B cell (primary cell): ENCODE measurements around the gene SYNPO. TPM values are rescaled to one million over a fixed set of nuclear protein-coding genes. Genes with fewer than 3 reads are reported as not detected.

Source experiments
- ATAC-seq: fragments of 200-7000 bp; cut with Tn5 transposase; one replicate; pipeline ENCODE4 v1.10.0; 2021; ENCODE audit warnings: low read depth, mild to moderate bottlenecking, moderate number of reproducible peaks, moderate library complexity
- CTCF ChIA-PET: fragments of 350-600 bp; sonication (Branson Sonifier 250); formaldehyde crosslinking; loops from one replicate; lab custom pipeline; 2021; ENCODE audit warnings: antibody characterized with exemption, inconsistent platforms; lab: Charles Lee
- POLR2A ChIA-PET: fragments of 350-600 bp; sonication (Branson Sonifier 250); formaldehyde crosslinking; loops from one replicate; lab custom pipeline; 2021; ENCODE audit warnings: antibody characterized with exemption; lab: Charles Lee
- DNase-seq: peaks from one replicate; pipeline ENCODE4 v3.0.0; 2013
- H2AFZ ChIP-seq: 2 replicates; pipeline ENCODE4 v1.6.1; 2012; ENCODE audit warnings: mild to moderate bottlenecking, low read depth, low read length; ENCODE audit not compliant: insufficient read depth, poor library complexity, severe bottlenecking
- H3K27ac ChIP-seq, 2 donors: 1 replicate in 1 of 2; 2 replicates in 1 of 2; pipeline ENCODE4 v1.5.1; 2012 to 2013; ENCODE audit warnings: low read length in 2 of 2, mild to moderate bottlenecking in 2 of 2, moderate library complexity in 1 of 2
- H3K27me3 ChIP-seq, 4 experiments: fragments of 200-600 bp in 1 of 4; sonication (generic) in 1 of 4; replicated peaks in 1 of 4; 1 replicate in 2 of 4; 2 replicates in 2 of 4; pipeline versions ENCODE4 v1.6.1 to v1.7.0; 2013 to 2016; ENCODE audit warnings: low read length in 3 of 4, mild to moderate bottlenecking in 2 of 4, mixed read lengths in 1 of 4, moderate library complexity in 1 of 4; ENCODE audit not compliant: insufficient read depth in 4 of 4, control insufficient read depth in 3 of 4; ENCODE audit errors: control extremely low read depth in 1 of 4
- H3K36me3 ChIP-seq, 2 experiments: replicated peaks in 1 of 2; 1 replicate in 1 of 2; 2 replicates in 1 of 2; pipeline versions ENCODE4 v1.6.1 to v1.7.1; 2013; ENCODE audit warnings: low read length in 1 of 2; ENCODE audit not compliant: insufficient read depth in 2 of 2, control insufficient read depth in 1 of 2; ENCODE audit errors: control extremely low read depth in 1 of 2, extremely low read depth in 1 of 2
- H3K4me1 ChIP-seq, 2 donors: fragments of 200-600 bp in 1 of 2; sonication (generic) in 1 of 2; 1 replicate in 1 of 2; 2 replicates in 1 of 2; pipeline versions ENCODE4 v1.5.1 to v1.6.1; 2013 to 2017; ENCODE audit warnings: low read length in 2 of 2; ENCODE audit not compliant: control insufficient read depth in 2 of 2, insufficient read depth in 2 of 2
- H3K4me2 ChIP-seq: replicated peaks from 2 replicates; pipeline ENCODE3; 2012; ENCODE audit warnings: mild to moderate bottlenecking, low read depth, low read length; ENCODE audit not compliant: poor library complexity, severe bottlenecking
- H3K4me3 ChIP-seq, 5 experiments: fragments of 200-600 bp in 1 of 5; sonication (generic) in 1 of 5; 1 replicate in 3 of 5; 2 replicates in 2 of 5; pipeline versions ENCODE4 v1.5.1 to v1.7.0; 2011 to 2016; ENCODE audit warnings: low read length in 4 of 5, mild to moderate bottlenecking in 4 of 5, low read depth in 2 of 5, control low read depth in 1 of 5, moderate library complexity in 1 of 5; ENCODE audit not compliant: insufficient read depth in 1 of 5; ENCODE audit errors: control extremely low read depth in 1 of 5, extremely low read depth in 1 of 5
- H3K79me2 ChIP-seq: fragments of 200-600 bp; sonication (generic); one replicate; pipeline ENCODE4 v1.6.0; 2016; ENCODE audit warnings: low read length; ENCODE audit not compliant: control insufficient read depth, insufficient read depth
- H3K9ac ChIP-seq: fragments of 200-600 bp; sonication (generic); 2 replicates; pipeline ENCODE4 v1.6.1; 2017; ENCODE audit warnings: mild to moderate bottlenecking, low read length, moderate library complexity
- H3K9me3 ChIP-seq, 3 donors: one replicate each; pipeline versions ENCODE4 v1.6.1 to v1.7.1; 2013; ENCODE audit warnings: low read length in 2 of 3; ENCODE audit not compliant: control insufficient read depth in 2 of 3, insufficient read depth in 1 of 3; ENCODE audit errors: control extremely low read depth in 1 of 3
- H4K20me1 ChIP-seq: 2 replicates; pipeline ENCODE4 v1.6.0; 2012; ENCODE audit warnings: mild to moderate bottlenecking, low read length; ENCODE audit not compliant: insufficient read depth, control insufficient read depth, poor library complexity, severe bottlenecking
- H3K27ac Mint-ChIP-seq: one replicate; pipeline ENCODE4 v1.8.0; 2021; ENCODE audit warnings: mixed read lengths
- H3K27me3 Mint-ChIP-seq: one replicate; pipeline ENCODE4 v1.8.0; 2021; ENCODE audit warnings: mixed read lengths
- H3K4me1 Mint-ChIP-seq: one replicate; pipeline ENCODE4 v1.8.0; 2021; ENCODE audit warnings: mixed read lengths
- H3K4me3 Mint-ChIP-seq: one replicate; pipeline ENCODE4 v1.8.0; 2021; ENCODE audit warnings: mixed read lengths
- H3K9me3 Mint-ChIP-seq: one replicate; pipeline ENCODE4 v1.8.0; 2022; ENCODE audit warnings: mixed read lengths; ENCODE audit not compliant: insufficient read depth
- EZH2 ChIP-seq: IDR thresholded peaks from 2 replicates; pipeline ENCODE4 v1.6.1; 2012; ENCODE audit warnings: borderline replicate concordance, low read depth, mild to moderate bottlenecking, moderate library complexity, low read length; ENCODE audit not compliant: insufficient read depth, poor library complexity, severe bottlenecking
- WGBS: methylation state at CpG from one replicate; pipeline ENCODE4 v1.1.5; 2013; ENCODE audit warnings: missing lambda C conversion rate; ENCODE audit not compliant: insufficient coverage; 5-methylcytosine and 5-hydroxymethylcytosine counted together
- intact Hi-C: fragments of 100-400 bp; cut with micrococcal nuclease; formaldehyde crosslinking; loops from one replicate; pipeline ENCODE4 v1.10.0; 2022
- polyA plus RNA-seq: library from polyadenylated mRNA; depleted of rRNA; stranded (reverse); fragments of >200 nt; gene quantifications from 2 replicates; pipeline ENCODE4 v1.2.3, GENCODE V29; 2012
- total RNA-seq, 2 donors: library from RNA; stranded (reverse); fragments of 120-200 nt in 1 of 2; gene quantifications; 1 replicate in 1 of 2; 2 replicates in 1 of 2; pipeline versions ENCODE4 v1.2.3 to v1.2.4, GENCODE V29; 2013 to 2022
- TF ChIP-seq, protein P1 (sequence below): fragments of 200-600 bp; IDR thresholded peaks from one replicate; pipeline ENCODE4 v1.8.0; 2022; ENCODE audit warnings: antibody characterized with exemption, mild to moderate bottlenecking

Gene SYNPO
- total and polyA plus RNA-seq, 2 donors (not counting 1 experiment from before 2014, with no cell fraction given): 13.2 to 16.8 TPM

DNA sequence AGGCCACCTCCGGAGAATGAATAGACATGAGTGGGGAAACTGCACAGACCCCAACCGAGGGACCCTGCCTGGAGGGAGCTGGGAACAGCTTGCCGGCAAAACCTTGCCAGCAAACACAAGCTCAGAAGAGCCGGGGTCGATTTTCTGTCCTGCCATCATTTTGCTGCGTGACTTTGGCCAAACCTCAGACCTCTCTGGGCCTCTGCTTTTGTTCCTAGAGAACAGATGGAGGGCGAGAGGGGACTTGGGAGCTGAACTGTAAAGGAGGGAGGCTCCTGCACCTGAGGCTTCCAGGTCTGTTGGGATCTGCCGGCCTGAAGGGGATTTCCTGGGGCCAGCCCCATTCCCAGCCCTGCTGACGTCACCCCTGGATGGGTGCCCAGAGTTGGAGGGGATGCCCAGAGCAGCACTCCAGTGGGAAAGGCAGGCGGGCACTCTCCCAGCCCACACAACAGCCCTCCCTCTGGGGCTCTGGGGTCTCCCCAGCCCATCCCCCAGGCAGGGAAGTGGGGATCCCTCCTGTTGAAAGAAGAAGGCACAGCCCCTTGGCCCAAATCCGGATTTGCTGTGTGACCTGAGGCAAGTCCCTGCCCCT is 40.4 kb upstream of the SYNPO start:
- ChIA-PET POLR2A (no interaction called here), CTCF (no interaction called here)
- intact Hi-C loops: no loop called here
- no peak overlapping the region for H3K4me2 ChIP-seq
- H2AFZ ChIP-seq: no peak overlapping the region
- DNase-seq: no peak
- no peak overlapping the region for H3K4me3 ChIP-seq
- no peak overlapping the region for H3K9ac ChIP-seq
- no peak overlapping the region for H3K27ac ChIP-seq
- no peaks in the 10 kb centered on the region for H3K36me3 ChIP-seq
- Mint-ChIP-seq H3K9me3 (no peaks in the 10 kb centered on the region), H3K4me3 (no peak overlapping the region), H3K4me1 (peaks cover 3% of the 10 kb centered on the region), H3K27me3 (peaks cover 6% of the 10 kb centered on the region), H3K27ac (no peak overlapping the region)
- H3K9me3 ChIP-seq: no peaks in the 10 kb centered on the region
- no peaks in the 10 kb centered on the region for H3K27me3 ChIP-seq
- no peaks in the 10 kb centered on the region for H4K20me1 ChIP-seq
- TF ChIP-seq EZH2: no peak
- TF ChIP-seq, protein P1, sequence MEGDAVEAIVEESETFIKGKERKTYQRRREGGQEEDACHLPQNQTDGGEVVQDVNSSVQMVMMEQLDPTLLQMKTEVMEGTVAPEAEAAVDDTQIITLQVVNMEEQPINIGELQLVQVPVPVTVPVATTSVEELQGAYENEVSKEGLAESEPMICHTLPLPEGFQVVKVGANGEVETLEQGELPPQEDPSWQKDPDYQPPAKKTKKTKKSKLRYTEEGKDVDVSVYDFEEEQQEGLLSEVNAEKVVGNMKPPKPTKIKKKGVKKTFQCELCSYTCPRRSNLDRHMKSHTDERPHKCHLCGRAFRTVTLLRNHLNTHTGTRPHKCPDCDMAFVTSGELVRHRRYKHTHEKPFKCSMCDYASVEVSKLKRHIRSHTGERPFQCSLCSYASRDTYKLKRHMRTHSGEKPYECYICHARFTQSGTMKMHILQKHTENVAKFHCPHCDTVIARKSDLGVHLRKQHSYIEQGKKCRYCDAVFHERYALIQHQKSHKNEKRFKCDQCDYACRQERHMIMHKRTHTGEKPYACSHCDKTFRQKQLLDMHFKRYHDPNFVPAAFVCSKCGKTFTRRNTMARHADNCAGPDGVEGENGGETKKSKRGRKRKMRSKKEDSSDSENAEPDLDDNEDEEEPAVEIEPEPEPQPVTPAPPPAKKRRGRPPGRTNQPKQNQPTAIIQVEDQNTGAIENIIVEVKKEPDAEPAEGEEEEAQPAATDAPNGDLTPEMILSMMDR: no peak
- WGBS: 77% methylated on average over 10 of the region's 11 CpGs
- no peaks in the 10 kb centered on the region for H3K79me2 ChIP-seq
- ATAC-seq: no peak
- H3K4me1 ChIP-seq: no peaks in the 10 kb centered on the region

DNA sequence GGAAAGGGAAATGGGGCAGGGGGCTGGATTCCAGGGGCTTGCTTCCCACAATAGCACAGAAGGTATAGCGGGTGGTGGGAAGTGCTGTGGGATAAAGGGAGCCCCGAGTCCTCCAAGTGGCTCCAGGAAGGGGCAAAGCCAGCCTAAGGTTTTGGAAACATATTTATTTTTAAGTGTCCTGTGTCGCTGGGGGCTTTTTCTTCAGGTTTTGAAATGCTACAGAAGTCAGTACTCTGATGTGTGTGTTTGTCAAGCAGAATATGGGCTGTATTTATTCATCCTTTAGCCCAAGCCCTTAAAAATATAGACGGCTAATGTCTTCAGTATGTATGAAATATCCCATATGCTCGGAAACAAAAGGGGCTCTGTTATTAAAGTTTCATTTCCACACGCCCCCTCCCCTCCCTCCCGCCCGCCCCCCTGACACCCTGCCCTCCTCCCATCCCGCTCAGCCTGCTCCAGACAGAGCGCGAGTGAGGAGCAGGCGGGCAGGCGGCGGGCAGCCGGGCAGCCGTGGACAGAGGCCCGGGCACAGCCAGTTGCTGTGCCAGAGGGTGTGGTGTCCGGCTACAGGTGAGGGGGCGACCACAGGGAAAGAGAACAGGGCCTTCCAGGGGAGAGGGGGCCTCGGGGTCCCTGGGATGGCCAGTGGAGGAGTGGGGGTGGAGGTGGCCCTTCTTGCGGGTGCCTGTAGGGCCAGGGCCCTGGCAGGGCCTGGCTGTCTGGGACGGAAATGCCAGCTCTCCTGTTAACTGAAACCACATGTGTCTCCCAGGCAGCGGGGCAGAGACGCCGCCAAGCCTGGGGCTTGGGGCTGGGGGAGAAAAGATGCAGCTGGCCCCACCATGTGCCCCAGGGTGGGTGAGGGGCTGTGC is 39.6 kb upstream of the SYNPO start:
- CTCF ChIA-PET: no interaction called here
- Histone ChIP-seq H3K9ac (no peak overlapping the region), H4K20me1 (no peaks in the 10 kb centered on the region), H3K36me3 (no peaks in the 10 kb centered on the region), H3K4me2 (no peak overlapping the region), H2AFZ (no peak overlapping the region), H3K27ac (no peak overlapping the region), H3K4me3 (no peak overlapping the region), H3K4me1 (no peaks in the 10 kb centered on the region), H3K9me3 (no peaks in the 10 kb centered on the region), H3K79me2 (no peaks in the 10 kb centered on the region), H3K27me3 (no peaks in the 10 kb centered on the region)
- POLR2A ChIA-PET: no interaction called here
- Mint-ChIP-seq H3K27me3 (peaks cover 6% of the 10 kb centered on the region), H3K4me3 (no peak overlapping the region), H3K4me1 (peaks cover 3% of the 10 kb centered on the region), H3K27ac (no peak overlapping the region), H3K9me3 (no peaks in the 10 kb centered on the region)
- TF ChIP-seq, protein P1: no peak
- TF ChIP-seq EZH2: no peak
- DNase-seq (no peak), ATAC-seq (no peak)
- 92% methylated on average over 14 of the region's 25 CpGs for WGBS
- intact Hi-C loops: no loop called here
